K562 (cell line): ENCODE results near the gene ANO8. TPM values are rescaled to one million over a fixed set of nuclear protein-coding genes. Genes with fewer than 3 reads are reported as not detected.

Experiments used
- ATAC-seq: fragments of 200-7000 bp; cut with Tn5 transposase; 3 replicates; pipeline ENCODE4 v1.9.1; 2020; ENCODE audit warnings: moderate library complexity
- BruUV-seq: library from RNA; stranded (reverse); fragments of 400-500 nt; replicated peaks from 2 replicates; lab custom pipeline; 2021; lab: Mats Ljungman, UMichigan
- CTCF ChIA-PET: fragments of 300-600 bp; formaldehyde crosslinking; extraction: SDS; loops from one replicate; lab custom pipeline; 2021; ENCODE audit warnings: low intra/inter-chr PET ratio; lab: Yijun Ruan, JAX
- POLR2A ChIA-PET: fragments of 300-600, 350-650 bp; sonication (Branson Sonifier 250); formaldehyde crosslinking; extraction: SDS; loops from one replicate; lab custom pipeline; 2021; ENCODE audit warnings: antibody characterized with exemption, inconsistent platforms; lab: Yijun Ruan, JAX
- DNase-seq, 4 experiments: peaks; one replicate each; pipeline versions ENCODE4 v3.0.0 to v3.0.0-alpha.2; 2011 to 2018; ENCODE audit warnings: low spot score in 3 of 4, mixed read lengths in 3 of 4; ENCODE audit errors: extremely low read depth in 1 of 4
- FAIRE-seq: peaks from 2 replicates; lab custom pipeline; 2011; peaks lifted over from hg19 to GRCh38; lab: Jason Lieb, UNC
- H2AFZ ChIP-seq: 2 replicates; pipeline ENCODE4 v1.6.0; 2011; ENCODE audit warnings: low read depth, low read length, control low read depth, inconsistent platforms
- H3K27ac ChIP-seq: fragments of 200-600 bp; 3 replicates; pipeline ENCODE4 v1.8.0; 2011; ENCODE audit warnings: low read depth, mild to moderate bottlenecking, control low read depth, inconsistent platforms, low read length, moderate library complexity, mixed read lengths; ENCODE audit errors: extremely low read depth
- H3K27me3 ChIP-seq, 2 experiments: fragments of 300-600 bp in 1 of 2; 2 replicates in 1 of 2; 3 replicates in 1 of 2; pipeline versions ENCODE4 v1.6.0 to v1.8.0; 2011; ENCODE audit warnings: inconsistent platforms in 2 of 2, low read length in 2 of 2, mild to moderate bottlenecking in 1 of 2, mixed read lengths in 1 of 2, moderate library complexity in 1 of 2; ENCODE audit not compliant: control insufficient read depth in 2 of 2, insufficient read depth in 2 of 2
- H3K36me3 ChIP-seq: fragments of 300-600 bp; 3 replicates; pipeline ENCODE4 v1.8.0; 2011; ENCODE audit warnings: mild to moderate bottlenecking, low read length, inconsistent platforms; ENCODE audit not compliant: control insufficient read depth, insufficient read depth
- H3K4me1 ChIP-seq, 2 experiments: fragments of 200-600 bp in 1 of 2; replicated peaks in 1 of 2; 2 replicates in 1 of 2; 3 replicates in 1 of 2; pipeline versions ENCODE4 v1.5.1 to v1.8.0; 2011; ENCODE audit warnings: inconsistent platforms in 2 of 2, low read length in 2 of 2, mild to moderate bottlenecking in 1 of 2, mixed read lengths in 1 of 2, moderate library complexity in 1 of 2; ENCODE audit not compliant: control insufficient read depth in 2 of 2, insufficient read depth in 2 of 2
- H3K4me2 ChIP-seq: 2 replicates; pipeline ENCODE4 v1.6.1; 2011; ENCODE audit warnings: low read length, control low read depth, inconsistent platforms, mixed read lengths; ENCODE audit not compliant: insufficient read depth
- H3K4me3 ChIP-seq: fragments of 200-600 bp; sonication (generic), shearing (Covaris generic); 2 replicates; pipeline ENCODE4 v1.5.1; 2016; ENCODE audit warnings: control low read depth, inconsistent platforms
- H3K79me2 ChIP-seq: fragments of 200-600 bp; 3 replicates; pipeline ENCODE4 v1.8.0; 2011; ENCODE audit warnings: low read length, inconsistent platforms; ENCODE audit not compliant: control insufficient read depth, insufficient read depth
- H3K9ac ChIP-seq, 2 experiments: 2 replicates each; pipeline versions ENCODE4 v1.6.0 to v1.6.1; 2011; ENCODE audit warnings: low read depth in 2 of 2, low read length in 2 of 2, control low read depth in 1 of 2, inconsistent platforms in 1 of 2, mild to moderate bottlenecking in 1 of 2, mixed read lengths in 1 of 2; ENCODE audit not compliant: insufficient read depth in 1 of 2
- H3K9me1 ChIP-seq: one replicate; pipeline ENCODE4 v1.6.0; 2011; ENCODE audit warnings: inconsistent platforms, mild to moderate bottlenecking, low read length, moderate library complexity; ENCODE audit not compliant: control insufficient read depth, insufficient read depth
- H3K9me3 ChIP-seq: replicated peaks from 2 replicates; pipeline ENCODE4 v1.5.1; 2011; ENCODE audit warnings: low read depth, low read length, inconsistent platforms; ENCODE audit not compliant: control insufficient read depth, insufficient read depth
- H4K20me1 ChIP-seq: replicated peaks from 2 replicates; pipeline ENCODE4 v1.6.1; 2011; ENCODE audit warnings: low read length, inconsistent platforms, mixed read lengths; ENCODE audit not compliant: control insufficient read depth, insufficient read depth
- HDAC3 ChIP-seq: fragments of 450-650 bp; IDR thresholded peaks from 2 replicates; pipeline ENCODE4 v1.6.1; 2018; ENCODE audit warnings: borderline replicate concordance, mild to moderate bottlenecking, moderate library complexity; ENCODE audit not compliant: partially characterized antibody
- HLTF ChIP-seq: fragments of 450-650 bp; IDR thresholded peaks from 2 replicates; pipeline ENCODE4 v1.6.1; 2016
- HNRNPLL ChIP-seq: fragments of 200-400 bp; formaldehyde crosslinking; IDR thresholded peaks from 2 replicates; pipeline ENCODE4 v1.6.1; 2017; ENCODE audit warnings: low read length, low read depth, mild to moderate bottlenecking; ENCODE audit not compliant: poor library complexity, severe bottlenecking
- MEF2A ChIP-seq: IDR thresholded peaks from 2 replicates; pipeline ENCODE4 v1.6.1; 2011; ENCODE audit warnings: low read depth, mild to moderate bottlenecking, low read length, moderate library complexity; ENCODE audit not compliant: control insufficient read depth
- MIER1 ChIP-seq: fragments of 450-650 bp; IDR thresholded peaks from 2 replicates; pipeline ENCODE4 v1.6.1; 2016; ENCODE audit warnings: antibody characterized with exemption, mild to moderate bottlenecking, low read depth
- MNT ChIP-seq, 2 experiments: fragments of 450-650 bp; conservative IDR thresholded peaks; 2 replicates each; pipeline ENCODE4 v1.6.1; 2017; ENCODE audit warnings: mild to moderate bottlenecking in 2 of 2, moderate library complexity in 2 of 2
- MTA1 ChIP-seq: fragments of 450-650 bp; IDR thresholded peaks from 2 replicates; pipeline ENCODE4 v1.6.1; 2017; ENCODE audit warnings: borderline replicate concordance
- POU5F1 ChIP-seq: fragments of 150-350 bp; IDR thresholded peaks from 2 replicates; pipeline ENCODE4 v1.6.1; 2014; ENCODE audit warnings: borderline replicate concordance, low read length, low read depth, mild to moderate bottlenecking; ENCODE audit not compliant: partially characterized antibody
- SRSF1 ChIP-seq: fragments of 200-400 bp; formaldehyde crosslinking; IDR thresholded peaks from 2 replicates; pipeline ENCODE4 v1.6.1; 2017; ENCODE audit warnings: mild to moderate bottlenecking, low read depth, low read length, moderate library complexity
- TAF1 ChIP-seq: IDR thresholded peaks from 2 replicates; pipeline ENCODE4 v1.6.1; 2011; ENCODE audit warnings: mild to moderate bottlenecking, low read length, moderate library complexity; ENCODE audit not compliant: insufficient read depth, control insufficient read depth, severe bottlenecking; ENCODE audit errors: extremely low read depth
- USF1 ChIP-seq: sonication (generic); formaldehyde crosslinking; IDR thresholded peaks from 2 replicates; pipeline ENCODE4 v1.9.0; 2022; ENCODE audit warnings: mild to moderate bottlenecking, missing genetic modification reagents
- ZNF197 ChIP-seq: fragments of 200-800 bp; sonication (Bioruptor generic); IDR thresholded peaks from 2 replicates; pipeline ENCODE4 v1.6.1; 2016; ENCODE audit warnings: low read depth, missing genetic modification characterization, missing compliant biosample characterization
- ZNF23 ChIP-seq: fragments of 250-450 bp; sonication (Bioruptor Pico); IDR thresholded peaks from 2 replicates; pipeline ENCODE4 v1.4.0; 2020; ENCODE audit warnings: mild to moderate bottlenecking
- ZNF436 ChIP-seq: fragments of 250-450, 450-650 bp; sonication (Bioruptor Pico); formaldehyde crosslinking; IDR thresholded peaks from 2 replicates; pipeline ENCODE4 v1.7.0; 2020; ENCODE audit warnings: mild to moderate bottlenecking
- ZNF592 ChIP-seq: fragments of 450-650 bp; IDR thresholded peaks from 2 replicates; pipeline ENCODE4 v1.6.1; 2017; ENCODE audit warnings: antibody characterized with exemption, mild to moderate bottlenecking
- ZZZ3 ChIP-seq: fragments of 450-650 bp; IDR thresholded peaks from 2 replicates; pipeline ENCODE4 v1.6.1; 2016; ENCODE audit warnings: antibody characterized with exemption, mild to moderate bottlenecking, moderate library complexity
- WGBS: fragments of 100-300 bp; shearing (Covaris generic); methylation state at CpG from one replicate; pipeline ENCODE4 v1.1.6; 2016; ENCODE audit warnings: low coverage, mixed read lengths; ENCODE audit not compliant: insufficient coverage; ENCODE audit errors: missing lambda C conversion rate; 5-methylcytosine and 5-hydroxymethylcytosine counted together
- in situ Hi-C: fragments of 300-500 bp; cut with MboI; formaldehyde crosslinking; loops from 4 replicates; pipeline ENCODE4 v1.15.0; 2018; ENCODE audit warnings: inconsistent platforms, mixed read lengths
- intact Hi-C: fragments of 100-400 bp; cut with micrococcal nuclease; formaldehyde crosslinking; loops from 2 replicates; pipeline ENCODE4 v1.14.2; 2022
- polyA plus RNA-seq, 8 experiments: library from polyadenylated mRNA; depleted of rRNA in 4 of 8; stranded (reverse) in 5 of 8; unstranded in 3 of 8; fragments of >200 nt; fragmentation: Nextera tagmentation in 2 of 8; fragmentation: Illumina TruSeq in 1 of 8; extraction: Ambion mirVana in 2 of 8; extraction: Trizol in 1 of 8; gene quantifications; 2 replicates each; pipeline versions ENCODE4 v1.2.1 to v1.2.3, GENCODE V29; 2011 to 2014; ENCODE audit warnings: inconsistent platforms in 1 of 8, missing spikeins in 1 of 8
- total RNA-seq, 7 experiments: library from RNA; depleted of rRNA in 6 of 7; stranded (reverse); fragments of >200 nt in 6 of 7; fragmentation: Illumina TruSeq in 2 of 7; extraction: Trizol in 2 of 7; gene quantifications; 2 replicates each; pipeline versions ENCODE4 v1.2.1 to v1.2.3, GENCODE V29; 2011 to 2021; ENCODE audit warnings: low replicate concordance in 1 of 7

Gene ANO8
- total and polyA plus RNA-seq, 9 of the 15 experiments (the other 6 are each of a cell fraction or from before 2014, with no cell fraction given): 0.07 to 7.6 (median 2.3) TPM; not detected in 1

- Histone ChIP-seq H3K4me1 (peaks cover 0 to 24% of the 10 kb centered on the region in 2 experiments; a peak in 4 of 5 replicates), H3K27me3 (no peaks in the 10 kb centered on the region), H4K20me1 (peaks cover 6% of the 10 kb centered on the region; the same call in 1 of the 2 replicates), H3K9ac (no peak overlapping the region), H3K79me2 (peaks cover 5% of the 10 kb centered on the region; the same call in 2 of the 3 replicates), H3K36me3 (peaks cover 47% of the 10 kb centered on the region; the same call in 2 of the 3 replicates), H3K9me3 (no peaks in the 10 kb centered on the region), H3K4me3 (no peak overlapping the region), H3K9me1 (peaks cover 3% of the 10 kb centered on the region), H2AFZ (no peak overlapping the region), H3K27ac (no peak overlapping the region), H3K4me2 (no peak overlapping the region)
- 87% methylated on average over 3 of the region's 3 CpGs for WGBS
- ChIA-PET POLR2A (interaction anchor here (0.6 to 0.9 kb wide), 6 partner anchors 11 to 652 kb away, joined by 3 to 5 read pairs (median 4); partner anchors contain the start of genes BABAM1 and MED26), CTCF (no interaction called here)
- DNase-seq (no peak), ATAC-seq (no peak), FAIRE-seq (no peak)
- intact Hi-C loops (no loop called here), in situ Hi-C loops (loop anchor here (5.0 kb wide), 1 partner anchor 77 kb away; no protein-coding TSS in a partner anchor)
- no TSS peak for BruUV-seq
- TF ChIP-seq MTA1 (no peak), ZNF23 (CRISPR knock-in tag) (no peak), ZZZ3 (no peak), HNRNPLL (no peak), USF1 (CRISPR knock-in tag) (no peak), MNT (conservative IDR thresholded peaks at IDR 0.05) (no peak), POU5F1 (no peak), MIER1 (no peak), TAF1 (no peak), ZNF592 (no peak), MEF2A (no peak), HDAC3 (no peak), SRSF1 (no peak), HLTF (no peak), ZNF436 (CRISPR knock-in tag) (no peak), ZNF197 (CRISPR knock-in tag) (no peak)
Measured at GRCh38 chr19:17279436-17279835, 55.2 kb downstream of the ANO8 start.
